GM21360 (cell line): ENCODE results near the gene ANKRD33.

Experiments used
- ATAC-seq: cut with Tn5 transposase; IDR thresholded peaks from one replicate; pipeline ENCODE4 v1.9.1; 2021; ENCODE audit warnings: mild to moderate bottlenecking, moderate library complexity; ENCODE audit not compliant: unreplicated experiment

Gene ANKRD33

DNA sequence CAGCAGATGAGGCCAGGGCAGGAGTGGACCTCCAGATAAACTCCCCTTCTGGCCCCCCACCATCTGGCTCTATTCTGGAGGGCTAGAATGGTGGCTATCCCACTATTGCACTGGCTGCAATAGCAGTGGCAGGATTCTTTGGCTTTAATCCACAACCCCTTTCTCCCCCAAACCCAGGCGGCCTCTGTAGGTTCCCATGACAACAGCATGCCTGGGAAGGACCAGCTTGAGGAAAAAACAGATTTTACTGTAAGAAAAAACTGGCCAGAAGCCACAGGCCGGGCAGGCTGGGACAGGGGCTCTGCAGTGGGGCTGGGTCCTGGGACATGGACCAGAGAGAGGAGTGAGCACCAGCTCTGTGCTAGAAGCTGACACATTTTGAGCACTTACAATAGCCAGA, 50.0 kb downstream of the ANKRD33 start:
- ATAC-seq: no peak

- ATAC-seq: no peak
Observed at GRCh38 chr12:51938726-51939125, 50.8 kb downstream of the ANKRD33 start.

DNA sequence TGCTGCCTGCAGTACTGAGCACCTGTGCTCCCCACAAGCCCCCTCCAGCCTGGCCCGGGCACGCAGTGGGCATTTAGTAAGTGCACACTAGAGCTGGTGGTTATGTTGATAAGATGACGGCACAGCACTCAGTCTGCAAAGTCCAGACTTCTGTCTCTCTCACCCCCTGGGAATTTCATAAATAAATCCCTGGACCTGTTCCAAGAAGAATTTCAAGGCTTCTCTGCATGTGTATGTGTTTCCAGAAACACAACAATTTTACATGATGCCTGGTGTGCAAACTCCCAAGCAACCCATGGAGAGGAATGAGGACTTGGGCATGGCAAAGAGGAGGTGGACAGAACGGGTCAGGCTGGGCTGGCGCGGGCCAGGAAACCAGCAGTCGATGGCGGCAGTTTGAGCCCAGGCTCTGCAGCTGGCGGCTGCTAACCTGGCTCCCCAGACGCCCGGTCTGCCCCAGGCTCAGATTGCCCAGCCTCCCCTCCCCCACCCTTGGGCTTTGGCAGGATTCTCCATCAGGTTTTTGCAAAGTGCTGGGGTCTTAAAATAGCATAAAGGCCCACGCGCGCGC, 53.2 kb downstream of the ANKRD33 start:
- ATAC-seq: no peak
